ENCODE data around the gene DNAJC30.

The DNAJC30 gene

GRCh38 chr7:73646785-73647724 lies 36.2 kb downstream of the DNAJC30 start:
- DNase-seq: no peak

DNA sequence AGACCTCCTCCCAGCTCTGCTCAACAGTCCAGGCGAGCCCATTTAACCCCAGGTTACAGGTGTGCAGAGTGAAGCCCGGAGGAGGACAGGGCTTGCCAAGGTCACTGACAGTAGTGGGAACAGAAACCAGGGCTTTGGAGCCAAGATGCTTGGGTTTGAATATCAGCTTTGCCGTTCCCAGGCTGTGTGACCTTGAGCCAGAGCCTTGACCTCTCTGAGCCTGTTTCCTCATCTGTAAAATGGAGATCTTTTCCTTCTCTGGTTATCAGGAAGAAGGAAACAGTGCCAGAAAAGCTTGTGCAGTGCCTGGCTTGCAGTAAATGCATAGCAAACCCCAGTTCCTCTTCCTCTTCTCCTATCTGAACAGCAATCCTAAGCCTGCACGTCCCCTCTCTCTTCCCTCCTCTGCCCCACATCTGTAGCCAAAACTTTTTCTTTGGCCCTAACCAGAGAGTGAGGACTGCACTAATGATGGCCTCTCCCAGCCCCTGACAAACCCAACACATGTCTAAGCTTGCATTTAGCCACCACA lies 37.5 kb downstream of the DNAJC30 start:
- no peak for DNase-seq

- no peak for DNase-seq
Measured at GRCh38 chr7:73644688-73645286, 38.5 kb downstream of the DNAJC30 start.

DNA sequence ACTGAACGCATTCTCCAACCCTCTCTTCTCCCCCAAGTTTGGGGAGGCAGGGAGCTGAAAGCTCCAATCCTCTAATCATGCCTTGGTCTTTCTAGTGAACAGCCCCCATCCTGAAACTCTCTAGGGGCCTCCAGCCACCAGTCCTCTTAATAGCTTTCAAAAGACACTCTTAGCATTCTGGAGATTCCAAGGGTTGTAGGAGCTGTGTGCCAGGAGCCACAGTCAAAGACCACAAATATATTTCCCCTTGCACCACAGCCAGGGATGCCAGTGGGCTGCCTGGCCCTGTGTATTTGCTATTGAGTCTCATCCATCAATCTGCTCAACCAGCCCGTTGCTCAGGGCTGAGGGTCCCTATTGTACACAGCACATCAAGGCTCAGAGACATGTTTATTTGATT lies 40.4 kb downstream of the DNAJC30 start:
- no peak for DNase-seq

DNA sequence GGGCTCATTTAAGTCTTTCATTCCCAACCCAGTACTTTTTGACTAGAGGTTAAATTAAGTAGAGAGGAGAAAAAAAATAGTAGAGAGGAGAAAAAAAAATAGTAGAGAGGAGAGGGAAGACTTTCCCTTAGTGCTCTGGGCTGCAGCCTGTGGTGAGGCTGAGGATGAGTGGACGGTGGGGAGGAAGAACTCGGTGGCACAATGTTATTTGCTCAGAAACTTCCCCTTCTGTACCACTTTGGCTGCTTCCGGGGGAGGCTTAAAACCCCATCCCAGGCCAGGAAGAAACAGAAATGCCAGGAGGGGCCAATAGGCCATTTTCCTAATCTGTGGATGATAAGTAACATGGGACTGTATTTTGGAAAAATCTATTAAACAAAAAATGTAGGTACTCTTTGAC lies 44.3 kb downstream of the DNAJC30 start:
- DNase-seq: no peak

DNA sequence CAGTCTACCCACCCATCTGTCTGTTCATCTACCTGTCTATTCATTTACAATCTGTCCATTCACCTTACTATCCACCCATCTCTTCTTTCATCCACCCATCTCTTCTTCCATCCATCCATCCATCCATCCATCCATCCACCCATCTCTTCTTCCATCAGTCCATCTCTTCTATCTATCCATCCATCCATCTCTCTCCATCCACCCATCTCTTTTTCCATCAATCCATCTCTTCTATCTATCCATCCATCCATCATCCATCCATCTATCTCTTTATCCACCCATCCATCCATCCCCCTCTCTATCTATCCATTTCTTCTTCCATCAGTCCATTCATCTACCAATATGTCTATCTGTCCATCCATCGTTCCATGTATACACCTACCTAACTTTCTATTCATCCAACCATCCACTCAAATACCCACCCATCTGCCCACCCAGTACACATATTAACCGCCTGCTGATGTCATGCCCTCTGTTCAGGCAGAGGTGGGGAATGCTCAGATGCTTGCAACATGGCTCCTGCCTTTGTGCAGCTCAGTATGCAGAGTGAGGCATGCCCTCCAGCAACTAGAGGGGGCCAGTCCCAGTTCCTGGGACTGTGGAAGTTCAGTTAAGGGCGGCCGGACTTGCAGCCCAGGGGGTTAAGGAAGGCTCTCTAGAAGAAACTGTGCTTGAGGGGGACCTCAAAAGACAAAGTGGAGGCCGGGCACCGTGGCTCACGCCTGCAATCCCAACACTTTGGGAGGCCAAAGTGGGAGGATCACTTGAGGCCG lies 47.6 kb downstream of the DNAJC30 start:
- no peak for DNase-seq

DNA sequence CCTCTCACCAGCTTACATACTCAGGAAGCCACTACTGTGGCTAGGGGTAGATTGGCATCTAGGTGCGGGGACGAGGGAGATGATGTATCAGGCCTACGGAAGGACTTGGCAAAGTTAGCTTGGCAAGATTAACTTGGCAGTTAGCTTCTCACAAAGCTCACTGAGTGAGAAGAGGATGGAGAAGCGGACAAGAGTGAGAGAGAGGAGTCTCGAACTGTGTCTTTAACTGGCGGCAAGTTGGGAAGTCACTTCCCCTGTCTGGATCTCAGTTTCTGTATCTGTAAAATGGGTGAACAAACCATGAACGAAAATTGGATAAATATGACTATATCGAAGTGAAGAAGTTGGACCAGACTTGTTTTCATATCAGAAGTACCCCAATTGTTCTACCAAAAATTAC lies 49.4 kb downstream of the DNAJC30 start:
- no peak for DNase-seq

DNA sequence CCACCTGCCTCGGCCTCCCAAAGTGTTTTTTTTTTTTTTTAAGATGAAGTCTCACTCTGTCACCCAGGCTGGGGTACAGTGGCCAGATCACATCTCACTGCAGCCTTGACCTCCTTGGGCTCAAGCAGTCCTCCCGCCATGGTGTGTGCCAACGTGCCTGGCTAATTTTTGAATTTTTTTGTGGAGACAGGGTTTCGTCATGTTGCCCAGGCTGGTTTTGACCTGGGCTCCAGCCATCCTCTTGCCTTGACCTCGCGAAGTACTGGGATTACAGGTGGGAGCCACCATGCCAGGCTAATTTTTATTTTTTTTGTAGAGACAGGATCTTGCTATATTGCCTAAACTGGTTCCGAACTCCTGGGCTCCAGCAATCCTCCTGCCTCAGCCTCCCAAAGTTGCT lies 49.9 kb downstream of the DNAJC30 start:
- no peak for DNase-seq

DNA sequence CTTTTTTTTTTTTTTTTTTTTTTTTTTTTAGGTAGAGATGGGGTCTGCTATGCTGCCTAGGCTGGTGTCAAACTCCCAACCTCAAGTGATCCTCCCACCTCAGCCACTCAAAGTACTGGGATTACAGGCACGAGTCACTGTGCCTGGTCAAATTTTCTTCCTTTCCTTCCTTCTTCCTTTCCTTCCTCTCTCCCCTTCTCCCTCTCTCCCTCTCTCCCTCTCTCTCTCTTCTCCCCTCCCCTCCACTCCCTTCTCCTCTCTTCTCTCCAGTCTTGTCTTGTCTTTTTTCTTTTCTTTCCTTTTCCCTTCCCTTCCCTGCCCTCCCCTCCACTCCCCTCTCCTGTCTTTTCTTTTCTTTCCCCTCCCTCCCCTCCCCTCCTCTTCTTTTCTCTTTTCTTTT lies 51.7 kb downstream of the DNAJC30 start:
- no peak for DNase-seq
